Measurements from ENCODE around the gene CAPN12. TPM values are rescaled to one million over a fixed set of nuclear protein-coding genes. Genes with fewer than 3 reads are reported as not detected.

Gene CAPN12
- total and polyA plus RNA-seq, 7 experiments from 2014 or later = 0.84 to 5.1 (median 2.6) TPM; not detected in 1

DNA sequence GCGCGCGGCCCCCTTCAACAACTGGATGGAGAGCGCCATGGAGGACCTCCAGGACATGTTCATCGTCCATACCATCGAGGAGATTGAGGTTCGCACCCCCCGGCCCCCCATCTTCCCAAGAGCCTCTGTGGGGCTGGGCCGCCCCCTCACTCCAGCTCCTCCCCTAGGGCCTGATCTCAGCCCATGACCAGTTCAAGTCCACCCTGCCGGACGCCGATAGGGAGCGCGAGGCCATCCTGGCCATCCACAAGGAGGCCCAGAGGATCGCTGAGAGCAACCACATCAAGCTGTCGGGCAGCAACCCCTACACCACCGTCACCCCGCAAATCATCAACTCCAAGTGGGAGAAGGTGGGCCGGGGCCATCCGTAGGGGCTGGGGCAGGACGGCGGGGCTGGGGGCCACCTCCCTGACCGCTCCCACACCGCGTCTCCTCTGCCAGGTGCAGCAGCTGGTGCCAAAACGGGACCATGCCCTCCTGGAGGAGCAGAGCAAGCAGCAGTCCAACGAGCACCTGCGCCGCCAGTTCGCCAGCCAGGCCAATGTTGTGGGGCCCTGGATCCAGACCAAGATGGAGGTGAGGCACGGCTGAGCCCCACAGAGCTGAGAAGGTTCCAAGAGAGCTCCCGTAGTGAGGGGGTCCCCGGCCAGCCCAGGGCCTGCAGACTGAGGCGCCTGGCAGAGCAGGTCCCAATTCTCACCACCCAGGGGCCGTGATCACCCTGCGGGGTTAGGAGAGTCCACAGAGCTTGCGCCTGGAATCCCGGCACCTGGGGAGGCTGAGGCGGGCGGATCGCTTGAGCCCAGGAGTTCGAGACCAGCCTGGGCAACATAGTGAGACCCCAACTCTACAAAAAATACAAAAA lies 20.1 kb downstream of the CAPN12 start:
- Mint-ChIP-seq H3K9me3 (no peaks in the 10 kb centered on the region), H3K4me3 (no peak overlapping the region), H3K27ac (no peak overlapping the region), H3K36me3 (peaks cover 0 to 6% (median 0%) of the 10 kb centered on the region in 5 donors), H3K4me1 (peaks cover 0 to 8% (median 0%) of the 10 kb centered on the region in 7 donors), H3K27me3 (no peaks in the 10 kb centered on the region)
- H3K27me3 ChIP-seq (ENCODE audit: control insufficient read depth in 2 of 2, insufficient read depth in 2 of 2, low read length in 2 of 2) = no peaks in the 10 kb centered on the region
- H3K27ac ChIP-seq (ENCODE audit: low read depth, low read length) = no peak overlapping the region
- intact Hi-C loops (cut with micrococcal nuclease) = no loop called here
- ATAC-seq (no peak), DNase-seq (no peak)
- no peak overlapping the region for H3K4me3 ChIP-seq (ENCODE audit: low read length)
- H3K9me3 ChIP-seq (ENCODE audit: control insufficient read depth in 2 of 3, low read length in 3 of 3) = no peaks in the 10 kb centered on the region
- CTCF ChIA-PET = interaction anchor here (1.0 kb wide), 1 partner anchor 9 kb away, joined by 5 read pairs; no protein-coding TSS in a partner anchor
- H3K36me3 ChIP-seq (ENCODE audit: control insufficient read depth in 2 of 3, insufficient read depth in 3 of 3, low read length in 3 of 3) = peaks cover 0 to 71% (median 0%) of the 10 kb centered on the region in 3 experiments
- POLR2A ChIA-PET = no interaction called here
- no peaks in the 10 kb centered on the region for H3K4me1 ChIP-seq (ENCODE audit: control insufficient read depth in 2 of 2, insufficient read depth in 2 of 2, low read length in 2 of 2)

DNA sequence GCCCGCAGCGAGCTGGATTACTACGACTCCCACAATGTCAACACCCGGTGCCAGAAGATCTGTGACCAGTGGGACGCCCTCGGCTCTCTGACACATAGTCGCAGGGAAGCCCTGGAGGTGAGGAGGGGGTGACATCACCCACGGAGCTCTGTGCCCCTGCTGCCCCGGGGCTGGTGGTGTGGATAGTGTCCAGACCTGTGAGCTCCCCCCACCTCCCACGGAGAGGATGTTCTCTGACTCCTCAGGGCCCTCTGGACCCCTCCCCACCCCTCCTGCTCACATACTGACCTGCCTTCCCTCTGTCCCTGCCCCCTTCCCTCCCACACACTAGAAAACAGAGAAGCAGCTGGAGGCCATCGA lies 20.7 kb downstream of the CAPN12 start:
- DNase-seq (no peak), ATAC-seq (no peak)
- Mint-ChIP-seq H3K27me3 (no peaks in the 10 kb centered on the region), H3K9me3 (no peaks in the 10 kb centered on the region), H3K27ac (no peak overlapping the region), H3K4me3 (no peak overlapping the region), H3K4me1 (peaks cover 0 to 8% (median 0%) of the 10 kb centered on the region in 7 donors), H3K36me3 (peaks cover 0 to 6% (median 0%) of the 10 kb centered on the region in 5 donors)
- CTCF ChIA-PET = no interaction called here
- Histone ChIP-seq H3K27ac (ENCODE audit: low read depth, low read length) (no peak overlapping the region), H3K4me1 (ENCODE audit: control insufficient read depth in 2 of 2, insufficient read depth in 2 of 2, low read length in 2 of 2) (no peaks in the 10 kb centered on the region), H3K4me3 (ENCODE audit: low read length) (no peak overlapping the region), H3K27me3 (ENCODE audit: control insufficient read depth in 2 of 2, insufficient read depth in 2 of 2, low read length in 2 of 2) (no peaks in the 10 kb centered on the region), H3K36me3 (ENCODE audit: control insufficient read depth in 2 of 3, insufficient read depth in 3 of 3, low read length in 3 of 3) (peaks cover 0 to 73% (median 0%) of the 10 kb centered on the region in 3 experiments), H3K9me3 (ENCODE audit: control insufficient read depth in 2 of 3, low read length in 3 of 3) (no peaks in the 10 kb centered on the region)
- intact Hi-C loops (cut with micrococcal nuclease) = no loop called here
- POLR2A ChIA-PET = no interaction called here

DNA sequence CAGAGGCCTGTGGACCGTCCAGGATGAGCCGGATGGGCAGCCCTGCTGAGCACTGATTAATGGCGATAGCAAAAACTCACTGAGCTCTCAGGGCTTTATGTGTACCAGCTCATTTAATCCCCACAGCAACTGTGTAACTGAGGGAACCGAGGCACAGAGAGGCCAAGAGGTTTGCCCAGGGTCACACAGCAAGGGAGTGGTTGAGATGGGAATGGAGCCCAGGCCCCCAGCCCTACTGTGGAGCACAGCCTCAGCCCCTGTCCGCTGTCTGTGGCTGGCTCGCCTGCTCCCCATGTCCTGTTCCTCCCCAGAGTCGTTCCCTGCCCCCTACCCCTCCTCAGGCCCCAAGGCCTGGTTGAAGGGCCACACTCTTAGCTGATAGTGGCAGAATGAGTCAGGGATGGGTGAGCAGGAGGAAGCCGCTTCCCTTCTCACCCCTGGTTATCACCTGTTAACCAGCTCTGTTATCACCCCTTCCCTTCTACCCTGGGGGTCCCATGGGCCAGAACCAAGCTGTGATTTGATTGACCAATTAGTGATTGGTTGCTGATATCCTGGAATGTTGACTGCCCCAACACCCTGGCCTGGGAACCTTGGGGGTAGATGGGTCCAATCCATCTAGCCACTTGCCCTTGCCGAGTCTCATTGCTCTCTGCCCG lies 21.2 kb downstream of the CAPN12 start:
- Histone ChIP-seq H3K27me3 (ENCODE audit: control insufficient read depth in 2 of 2, insufficient read depth in 2 of 2, low read length in 2 of 2) (no peaks in the 10 kb centered on the region), H3K36me3 (ENCODE audit: control insufficient read depth in 2 of 3, insufficient read depth in 3 of 3, low read length in 3 of 3) (peaks cover 0 to 72% (median 0%) of the 10 kb centered on the region in 3 experiments), H3K9me3 (ENCODE audit: control insufficient read depth in 2 of 3, low read length in 3 of 3) (no peaks in the 10 kb centered on the region), H3K4me3 (ENCODE audit: low read length) (no peak overlapping the region), H3K4me1 (ENCODE audit: control insufficient read depth in 2 of 2, insufficient read depth in 2 of 2, low read length in 2 of 2) (no peaks in the 10 kb centered on the region), H3K27ac (ENCODE audit: low read depth, low read length) (no peak overlapping the region)
- ChIA-PET CTCF (interaction anchor here (0.5 to 0.6 kb wide), 2 partner anchors 19 to 143 kb away, joined by 3 read pairs; no protein-coding TSS in a partner anchor), POLR2A (no interaction called here)
- intact Hi-C loops (cut with micrococcal nuclease) = no loop called here
- no peak overlapping the region for H3K4me3 Mint-ChIP-seq
- no peak for DNase-seq
- H3K9me3 Mint-ChIP-seq = no peaks in the 10 kb centered on the region
- H3K27me3 Mint-ChIP-seq = no peaks in the 10 kb centered on the region
- H3K4me1 Mint-ChIP-seq = peaks cover 0 to 8% (median 0%) of the 10 kb centered on the region in 7 donors
- no peak for ATAC-seq
- no peak overlapping the region for H3K27ac Mint-ChIP-seq
- H3K36me3 Mint-ChIP-seq = peaks cover 0 to 6% (median 0%) of the 10 kb centered on the region in 5 donors

DNA sequence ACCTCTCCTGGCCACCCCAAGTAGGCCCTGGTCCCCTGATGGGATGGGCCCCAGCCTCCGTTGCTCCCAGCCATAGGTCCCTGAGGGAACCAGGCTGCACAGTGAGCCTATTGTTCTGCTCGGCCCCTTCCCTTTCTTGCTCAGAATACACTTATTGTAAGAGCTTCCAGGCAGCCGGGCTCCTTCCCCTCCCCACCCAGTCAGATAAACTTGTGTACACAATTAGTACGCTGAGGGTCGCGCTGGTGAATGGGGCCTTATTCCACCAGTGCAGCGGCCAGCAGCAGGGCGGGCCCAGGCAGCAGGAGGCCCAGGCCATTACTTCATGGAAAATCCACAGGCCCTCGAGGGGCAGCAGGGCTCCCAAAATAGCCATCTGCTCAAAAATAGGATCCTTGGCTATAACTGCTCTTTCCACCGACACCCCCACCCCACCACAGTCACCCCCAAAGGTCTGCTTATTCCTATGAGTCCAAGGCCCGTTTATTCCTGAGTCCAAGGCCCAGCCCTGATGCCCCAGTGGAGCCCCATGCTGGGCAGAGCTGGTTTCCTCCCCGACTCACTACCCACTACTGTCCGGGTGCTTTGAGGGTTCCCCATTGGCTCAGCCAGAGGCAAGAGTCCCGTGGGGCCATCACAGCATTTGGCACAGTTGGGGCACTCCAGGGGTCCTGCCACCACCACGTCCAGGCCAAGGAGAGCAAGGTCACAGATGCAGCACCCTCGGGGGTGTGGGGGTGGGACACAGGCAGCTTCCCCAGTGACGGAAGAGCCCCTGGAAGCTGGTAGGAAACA lies 22.1 kb downstream of the CAPN12 start:
- ChIA-PET POLR2A (no interaction called here), CTCF (interaction anchor here (0.5 to 0.6 kb wide), 2 partner anchors 20 to 144 kb away, joined by 3 read pairs; no protein-coding TSS in a partner anchor)
- Histone ChIP-seq H3K4me1 (ENCODE audit: control insufficient read depth in 2 of 2, insufficient read depth in 2 of 2, low read length in 2 of 2) (no peaks in the 10 kb centered on the region), H3K36me3 (ENCODE audit: control insufficient read depth in 2 of 3, insufficient read depth in 3 of 3, low read length in 3 of 3) (peaks cover 0 to 76% (median 0%) of the 10 kb centered on the region in 3 experiments), H3K4me3 (ENCODE audit: low read length) (no peak overlapping the region), H3K27ac (ENCODE audit: low read depth, low read length) (no peak overlapping the region), H3K27me3 (ENCODE audit: control insufficient read depth in 2 of 2, insufficient read depth in 2 of 2, low read length in 2 of 2) (no peaks in the 10 kb centered on the region), H3K9me3 (ENCODE audit: control insufficient read depth in 2 of 3, low read length in 3 of 3) (no peaks in the 10 kb centered on the region)
- intact Hi-C loops (cut with micrococcal nuclease) = no loop called here
- H3K27me3 Mint-ChIP-seq = no peaks in the 10 kb centered on the region
- no peak overlapping the region for H3K27ac Mint-ChIP-seq
- DNase-seq = no peak
- H3K36me3 Mint-ChIP-seq = peaks cover 0 to 10% (median 0%) of the 10 kb centered on the region in 5 donors
- H3K4me1 Mint-ChIP-seq = peaks cover 0 to 8% (median 0%) of the 10 kb centered on the region in 7 donors
- ATAC-seq = no peak
- H3K4me3 Mint-ChIP-seq = no peak overlapping the region
- H3K9me3 Mint-ChIP-seq = no peaks in the 10 kb centered on the region

DNA sequence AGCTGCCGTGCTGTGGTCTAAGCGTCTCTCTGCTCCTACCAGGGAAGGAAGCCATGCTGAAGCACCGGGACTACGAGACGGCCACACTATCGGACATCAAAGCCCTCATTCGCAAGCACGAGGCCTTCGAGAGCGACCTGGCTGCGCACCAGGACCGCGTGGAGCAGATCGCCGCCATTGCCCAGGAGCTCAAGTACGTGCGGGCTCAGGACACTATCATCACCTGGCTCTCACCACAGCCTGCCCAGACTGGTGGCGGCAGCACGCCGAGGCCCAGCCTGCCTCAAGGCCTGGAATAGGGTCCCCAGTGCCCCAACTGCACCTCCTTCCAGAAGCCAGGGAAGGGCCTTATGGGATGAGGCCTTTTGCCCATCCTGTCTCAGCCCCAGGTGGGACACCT lies 22.8 kb downstream of the CAPN12 start:
- intact Hi-C loops (cut with micrococcal nuclease) = no loop called here
- Mint-ChIP-seq H3K4me1 (peaks cover 0 to 3% (median 0%) of the 10 kb centered on the region in 7 donors), H3K9me3 (no peaks in the 10 kb centered on the region), H3K27me3 (no peaks in the 10 kb centered on the region), H3K4me3 (no peak overlapping the region), H3K36me3 (peaks cover 0 to 12% (median 0%) of the 10 kb centered on the region in 5 donors), H3K27ac (no peak overlapping the region)
- H3K27me3 ChIP-seq (ENCODE audit: control insufficient read depth in 2 of 2, insufficient read depth in 2 of 2, low read length in 2 of 2) = no peaks in the 10 kb centered on the region
- DNase-seq (no peak), ATAC-seq (no peak)
- H3K4me3 ChIP-seq (ENCODE audit: low read length) = no peak overlapping the region
- POLR2A ChIA-PET = no interaction called here
- no peak overlapping the region for H3K27ac ChIP-seq (ENCODE audit: low read depth, low read length)
- CTCF ChIA-PET = no interaction called here
- peaks cover 0 to 77% (median 0%) of the 10 kb centered on the region in 3 experiments for H3K36me3 ChIP-seq (ENCODE audit: control insufficient read depth in 2 of 3, insufficient read depth in 3 of 3, low read length in 3 of 3)
- H3K4me1 ChIP-seq (ENCODE audit: control insufficient read depth in 2 of 2, insufficient read depth in 2 of 2, low read length in 2 of 2) = no peaks in the 10 kb centered on the region
- H3K9me3 ChIP-seq (ENCODE audit: control insufficient read depth in 2 of 3, low read length in 3 of 3) = no peaks in the 10 kb centered on the region

DNA sequence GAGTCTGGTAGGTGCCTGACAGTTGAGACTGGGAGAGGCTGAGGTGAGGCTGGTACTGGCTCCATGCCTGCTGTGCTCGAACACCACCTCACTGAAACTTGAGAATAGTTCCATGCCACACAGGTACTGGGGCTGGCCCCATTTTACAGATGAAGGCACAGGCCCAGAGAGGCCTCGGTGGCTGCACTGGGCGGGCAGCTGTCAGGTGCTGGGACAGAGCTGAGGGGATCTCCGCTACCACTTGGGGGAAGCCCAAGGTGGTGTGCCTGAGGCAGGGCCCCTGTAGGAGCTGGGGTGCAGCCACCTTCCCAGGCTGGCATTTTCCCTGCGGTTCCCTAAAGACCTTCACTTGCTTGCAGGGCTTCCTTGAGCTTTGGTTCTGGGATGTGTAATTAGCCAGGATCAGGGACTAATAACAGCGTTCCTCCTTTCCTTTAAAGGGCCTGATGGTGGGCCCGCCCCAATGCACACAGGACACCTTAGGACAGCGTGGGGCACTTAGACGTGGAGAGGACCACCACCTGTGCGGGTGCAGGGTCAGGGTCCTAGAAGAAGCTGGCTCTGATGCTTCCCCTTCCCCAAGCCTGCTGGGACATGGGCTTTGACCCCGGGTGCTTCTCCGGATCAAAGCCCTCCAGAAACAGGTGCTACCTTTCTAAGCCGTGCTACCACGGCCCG lies 23.6 kb downstream of the CAPN12 start:
- H3K36me3 ChIP-seq (ENCODE audit: control insufficient read depth in 2 of 3, insufficient read depth in 3 of 3, low read length in 3 of 3) = peaks cover 0 to 79% (median 0%) of the 10 kb centered on the region in 3 experiments
- ATAC-seq (no peak), DNase-seq (no peak)
- no peaks in the 10 kb centered on the region for H3K4me1 Mint-ChIP-seq
- H3K27me3 ChIP-seq (ENCODE audit: control insufficient read depth in 2 of 2, insufficient read depth in 2 of 2, low read length in 2 of 2) = no peaks in the 10 kb centered on the region
- no peak overlapping the region for H3K27ac ChIP-seq (ENCODE audit: low read depth, low read length)
- H3K9me3 Mint-ChIP-seq = no peaks in the 10 kb centered on the region
- H3K27ac Mint-ChIP-seq = no peak overlapping the region
- CTCF ChIA-PET = no interaction called here
- peaks cover 0 to 17% (median 0%) of the 10 kb centered on the region in 5 donors for H3K36me3 Mint-ChIP-seq
- H3K27me3 Mint-ChIP-seq = no peaks in the 10 kb centered on the region
- intact Hi-C loops (cut with micrococcal nuclease) = no loop called here
- H3K4me1 ChIP-seq (ENCODE audit: control insufficient read depth in 2 of 2, insufficient read depth in 2 of 2, low read length in 2 of 2) = no peaks in the 10 kb centered on the region
- no peak overlapping the region for H3K4me3 ChIP-seq (ENCODE audit: low read length)
- no peaks in the 10 kb centered on the region for H3K9me3 ChIP-seq (ENCODE audit: control insufficient read depth in 2 of 3, low read length in 3 of 3)
- POLR2A ChIA-PET = no interaction called here
- no peak overlapping the region for H3K4me3 Mint-ChIP-seq

All from naive thymus-derived CD4-positive, alpha-beta T cell (primary cell).